Colonic mucosa (tissue), 4 donors: Measurements from ENCODE around the gene NAALADL1. TPM values are rescaled to one million over a fixed set of nuclear protein-coding genes. Genes with fewer than 3 reads are reported as not detected.

Experiments
- DNase-seq: peaks from one replicate; pipeline ENCODE4 v3.0.0-alpha.2; 2020
- H3K27ac ChIP-seq: fragments of 200-600 bp; one replicate; pipeline ENCODE4 v1.8.0; 2021
- H3K27me3 ChIP-seq: fragments of 200-600 bp; one replicate; pipeline ENCODE4 v1.8.0; 2021
- H3K36me3 ChIP-seq: fragments of 200-600 bp; one replicate; pipeline ENCODE4 v1.8.0; 2021
- H3K4me1 ChIP-seq: fragments of 200-600 bp; one replicate; pipeline ENCODE4 v1.8.0; 2021; ENCODE audit warnings: mild to moderate bottlenecking
- H3K4me3 ChIP-seq: fragments of 200-600 bp; one replicate; pipeline ENCODE4 v1.8.0; 2021
- H3K9ac ChIP-seq, 2 donors: one replicate each; pipeline ENCODE4 v1.7.0; 2013; ENCODE audit warnings: control low read depth in 2 of 2, low read depth in 2 of 2, low read length in 2 of 2
- H3K9me3 ChIP-seq: fragments of 200-600 bp; one replicate; pipeline ENCODE4 v1.8.0; 2021
- CTCF ChIP-seq: fragments of 200-600 bp; IDR thresholded peaks from one replicate; pipeline ENCODE4 v1.8.0; 2022; ENCODE audit warnings: antibody characterized with exemption, mild to moderate bottlenecking
- intact Hi-C: fragments of 100-400 bp; cut with DNase I; formaldehyde crosslinking; loops from one replicate; pipeline ENCODE4 v1.14.1; 2022
- total RNA-seq, 2 donors: library from RNA; stranded (reverse); fragmentation: NEBNext Ultra II Directional in 1 of 2; extraction: Animal tissue kit (Norgen Biotek cat#: 25700) in 1 of 2; gene quantifications; one replicate each; pipeline ENCODE4 v1.2.1, GENCODE V29; 2021
- donor health status: healthy.
- donor health status: DM: no; HTN: no; CAD: no.
- donor health status: DM: no; HTN: no; CAD: no.

NAALADL1 gene
- total RNA-seq, 2 donors from 2014 or later: 10.5 to 30.8 TPM

- intact Hi-C loops: no loop called here
- DNase-seq: no peak
- H3K9ac ChIP-seq: no peak overlapping the region
Observed at GRCh38 chr11:65057526-65057925, 827 bp downstream of the NAALADL1 start.

GRCh38 chr11:65056999-65057398 lies 1.4 kb downstream of the NAALADL1 start:
- intact Hi-C loops: no loop called here
- DNase-seq: no peak
- no peaks in the 10 kb centered on the region for H3K27me3 ChIP-seq
- no peaks in the 10 kb centered on the region for H3K9me3 ChIP-seq
- no peak for TF ChIP-seq CTCF
- H3K9ac ChIP-seq: no peak overlapping the region
- H3K4me1 ChIP-seq: no peaks in the 10 kb centered on the region
- no peak overlapping the region for H3K4me3 ChIP-seq
- H3K27ac ChIP-seq: no peak overlapping the region
- no peaks in the 10 kb centered on the region for H3K36me3 ChIP-seq

More at GRCh38 chr11:65057526-65057925, 827 bp downstream of the NAALADL1 start:
- Histone ChIP-seq H3K36me3 (no peaks in the 10 kb centered on the region), H3K4me3 (no peak overlapping the region), H3K27ac (no peak overlapping the region), H3K9me3 (no peaks in the 10 kb centered on the region), H3K4me1 (no peaks in the 10 kb centered on the region), H3K27me3 (no peaks in the 10 kb centered on the region)
- no peak for TF ChIP-seq CTCF

GRCh38 chr11:65055538-65055937 lies 2.8 kb downstream of the NAALADL1 start:
- Histone ChIP-seq H3K4me3 (no peak overlapping the region), H3K4me1 (no peaks in the 10 kb centered on the region)
- TF ChIP-seq CTCF: no peak

GRCh38 chr11:65053827-65054508 lies 4.4 kb downstream of the NAALADL1 start:
- intact Hi-C loops: no loop called here
- Histone ChIP-seq H3K9ac (no peak overlapping the region), H3K9me3 (no peaks in the 10 kb centered on the region), H3K4me1 (no peaks in the 10 kb centered on the region), H3K4me3 (no peak overlapping the region), H3K27ac (no peak overlapping the region), H3K36me3 (no peaks in the 10 kb centered on the region), H3K27me3 (no peaks in the 10 kb centered on the region)
- no peak for DNase-seq
- no peak for TF ChIP-seq CTCF

More at GRCh38 chr11:65055538-65055937, 2.8 kb downstream of the NAALADL1 start:
- intact Hi-C loops: no loop called here
- DNase-seq: no peak
- Histone ChIP-seq H3K27me3 (no peaks in the 10 kb centered on the region), H3K36me3 (no peaks in the 10 kb centered on the region), H3K9me3 (no peaks in the 10 kb centered on the region), H3K27ac (no peak overlapping the region), H3K9ac (no peak overlapping the region)

GRCh38 chr11:65051398-65051858 lies 6.9 kb downstream of the NAALADL1 start:
- TF ChIP-seq CTCF: no peak
- no peak for DNase-seq
- Histone ChIP-seq H3K27ac (no peak overlapping the region), H3K36me3 (no peaks in the 10 kb centered on the region), H3K4me3 (no peak overlapping the region), H3K9ac (no peak overlapping the region), H3K27me3 (no peaks in the 10 kb centered on the region), H3K4me1 (no peaks in the 10 kb centered on the region), H3K9me3 (no peaks in the 10 kb centered on the region)
- intact Hi-C loops: no loop called here
